ENCODE data around the gene LRRN4.

Gene LRRN4

DNA sequence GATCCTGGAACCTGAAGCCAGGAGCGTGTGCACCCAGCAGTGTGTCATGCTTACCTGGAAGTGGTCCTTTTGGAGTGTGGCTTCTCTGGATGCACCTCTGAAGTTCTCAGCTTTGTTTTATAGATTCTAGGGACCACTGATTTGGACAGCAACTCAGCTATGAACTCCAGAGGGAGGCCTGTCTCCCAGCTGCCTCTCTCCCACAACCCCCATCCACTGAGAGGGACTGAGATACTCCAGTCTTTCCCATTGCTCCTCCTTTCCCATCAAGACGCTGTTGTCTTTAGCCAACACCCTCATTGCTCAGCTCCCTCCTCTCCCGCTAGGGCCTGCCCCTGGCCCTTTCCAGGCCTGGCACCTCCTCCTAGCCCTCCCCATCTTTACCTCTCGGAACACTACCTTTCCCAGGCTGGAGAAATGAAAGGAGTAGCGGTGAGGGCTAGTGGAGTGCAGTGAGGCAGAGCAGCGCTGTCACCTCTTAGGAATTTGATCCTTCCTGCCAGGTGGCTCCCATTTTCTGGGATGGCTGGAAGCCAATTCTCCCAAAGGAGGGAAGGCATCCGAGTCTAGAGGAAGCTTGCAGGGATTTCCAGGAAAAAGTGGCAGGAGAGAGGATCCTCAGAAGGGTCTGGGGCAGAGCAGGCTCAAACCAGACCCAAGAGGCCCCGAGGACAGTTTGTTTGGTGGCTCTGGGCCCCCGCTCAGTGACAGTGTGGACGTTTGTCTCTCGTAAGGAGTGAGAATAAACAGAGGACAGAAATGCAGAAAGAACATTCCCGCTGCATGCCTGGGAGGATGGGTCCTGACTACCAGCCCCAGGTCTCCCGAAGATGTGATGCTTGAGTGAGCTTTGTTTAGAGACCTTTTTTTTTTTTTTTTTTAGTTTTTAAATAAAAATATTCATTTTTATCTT is at the start of gene LRRN4:
TSS of gene LRRN4 (minus strand) at position 285 of the 913 bp plus-strand sequence. CDS start 1,261 bp downstream, outside the sequence.
- DNase-seq = no peak

DNA sequence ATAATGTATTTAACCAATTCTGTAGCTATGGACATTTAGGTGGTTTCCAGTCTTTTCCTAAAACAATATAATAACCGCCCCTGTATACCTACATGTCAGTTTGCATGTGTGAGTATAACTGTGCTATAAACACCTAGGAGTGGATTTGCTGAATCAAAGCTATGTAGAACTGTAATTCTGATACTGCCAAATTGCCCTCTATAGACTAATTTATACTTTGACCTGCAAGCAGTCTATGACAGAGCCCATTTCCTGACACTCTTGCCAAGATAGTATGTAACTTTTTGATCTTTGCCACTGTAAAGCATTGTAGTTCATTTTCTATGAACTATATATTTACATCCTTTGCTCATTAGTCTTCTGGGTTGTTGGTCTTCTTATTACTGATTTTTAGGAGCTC is 49.4 kb upstream of the LRRN4 start:
- DNase-seq = no peak

DNA sequence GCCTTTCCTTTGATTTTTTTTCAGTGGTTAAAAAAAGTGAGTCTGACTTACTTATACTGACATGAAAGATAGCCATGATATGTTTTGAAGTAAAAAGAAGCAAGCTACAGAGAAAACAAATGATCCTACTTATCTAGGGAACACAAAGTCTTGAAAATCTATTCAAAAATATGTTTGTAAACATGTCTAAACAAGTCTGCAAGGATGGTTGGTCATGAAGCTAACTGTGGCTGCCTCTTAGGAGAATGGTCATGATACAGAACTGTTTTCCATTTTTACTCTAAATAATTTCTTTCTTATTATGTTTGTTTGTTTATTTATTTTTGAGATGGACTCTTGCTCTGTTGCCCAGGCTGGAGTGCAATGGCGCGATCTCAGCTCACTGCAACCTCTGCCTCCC is 47.5 kb upstream of the LRRN4 start:
- DNase-seq = no peak

DNA sequence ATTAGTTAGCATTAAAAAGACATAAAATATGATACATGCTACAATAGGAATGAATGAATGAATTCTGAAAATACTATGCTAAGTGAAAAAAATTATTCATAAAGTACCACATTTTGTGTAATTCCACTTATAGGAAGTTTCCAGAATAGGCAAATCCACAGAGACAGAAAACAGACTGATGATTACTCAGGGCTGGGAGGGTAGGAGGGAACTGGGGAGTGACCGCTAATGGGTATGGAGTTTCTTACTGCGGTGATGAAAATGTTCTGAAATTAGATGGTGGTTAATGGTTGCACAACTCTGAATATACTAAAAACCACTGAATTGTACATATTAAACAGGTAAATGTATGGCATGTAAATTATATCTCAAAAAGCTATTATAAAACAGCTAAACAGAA is 46.4 kb upstream of the LRRN4 start:
- no peak for DNase-seq

DNA sequence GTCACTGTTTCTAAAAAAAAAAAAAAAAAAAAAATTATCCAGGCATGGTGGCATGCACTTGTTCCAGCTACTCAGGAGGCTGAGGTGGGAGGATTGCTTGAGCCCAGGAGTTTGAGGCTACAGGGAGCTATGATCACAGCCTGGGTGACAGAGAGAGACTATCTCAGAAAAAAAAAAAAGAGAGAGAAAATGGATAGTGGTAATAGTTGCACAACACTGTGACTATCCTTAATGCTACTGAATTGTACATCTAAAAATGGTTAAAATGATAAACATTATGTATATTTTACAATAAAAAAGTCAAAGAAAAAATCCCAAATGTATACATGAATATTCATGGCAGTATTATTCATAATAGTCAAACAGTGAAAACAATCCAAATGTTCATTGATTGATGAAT is 46.0 kb upstream of the LRRN4 start:
- no peak for DNase-seq

DNA sequence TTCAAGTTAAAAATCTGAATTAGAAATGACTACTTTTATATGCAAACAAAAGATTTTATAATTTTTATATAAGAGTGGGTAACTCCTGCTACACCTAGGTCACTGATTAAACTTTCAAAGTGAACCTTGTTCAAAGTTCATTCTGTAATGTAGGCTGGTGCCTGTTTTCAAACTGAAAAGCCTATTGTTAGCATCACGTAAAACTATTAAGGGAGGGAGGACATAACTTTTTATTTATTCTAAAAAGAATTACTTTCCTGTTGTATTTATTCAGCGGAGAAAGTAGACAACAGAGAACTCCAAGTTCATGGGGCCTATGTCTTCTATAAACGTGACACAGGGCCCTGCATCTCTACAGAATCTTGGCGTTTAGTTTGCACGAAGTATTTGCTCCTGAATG is 41.5 kb upstream of the LRRN4 start:
- DNase-seq = no peak

DNA sequence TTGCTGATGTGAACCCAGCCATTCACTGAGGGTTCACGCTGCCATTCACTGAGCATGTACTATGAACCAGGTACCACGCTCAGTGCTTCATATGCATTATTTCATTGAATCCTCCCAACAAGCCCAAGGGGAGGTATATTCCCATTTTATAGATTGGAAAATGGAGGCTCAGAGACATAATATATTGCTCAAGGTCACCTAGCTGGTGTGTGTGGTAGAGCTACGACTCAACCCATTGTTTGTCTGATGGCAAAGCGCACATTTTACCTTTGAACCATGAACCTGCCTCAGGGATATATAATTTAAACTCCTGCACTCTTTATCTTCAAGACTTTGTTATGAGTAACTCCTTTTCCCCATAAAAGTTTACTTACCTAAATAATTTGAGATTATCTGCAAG is 40.7 kb upstream of the LRRN4 start:
- no peak for DNase-seq

DNA sequence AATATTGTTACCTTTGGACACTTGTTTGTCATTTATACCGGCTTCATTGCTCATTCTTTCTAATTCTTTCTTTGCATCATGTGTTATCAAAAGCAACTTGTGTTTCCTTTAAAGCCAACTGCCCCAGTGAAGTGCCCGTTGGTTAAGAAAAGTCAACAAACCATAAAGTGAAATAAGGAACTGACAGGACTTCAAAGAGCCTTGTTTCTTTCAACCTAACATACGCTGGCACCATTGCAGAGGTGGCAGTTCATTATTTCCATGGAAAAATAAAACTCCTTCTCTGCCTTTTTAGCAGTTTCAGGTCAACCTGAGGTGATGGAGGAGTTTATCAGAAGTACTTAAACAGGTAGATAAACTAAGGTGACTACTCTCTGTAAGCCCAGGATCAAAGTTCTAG is 40.2 kb upstream of the LRRN4 start:
- no peak for DNase-seq

DNA sequence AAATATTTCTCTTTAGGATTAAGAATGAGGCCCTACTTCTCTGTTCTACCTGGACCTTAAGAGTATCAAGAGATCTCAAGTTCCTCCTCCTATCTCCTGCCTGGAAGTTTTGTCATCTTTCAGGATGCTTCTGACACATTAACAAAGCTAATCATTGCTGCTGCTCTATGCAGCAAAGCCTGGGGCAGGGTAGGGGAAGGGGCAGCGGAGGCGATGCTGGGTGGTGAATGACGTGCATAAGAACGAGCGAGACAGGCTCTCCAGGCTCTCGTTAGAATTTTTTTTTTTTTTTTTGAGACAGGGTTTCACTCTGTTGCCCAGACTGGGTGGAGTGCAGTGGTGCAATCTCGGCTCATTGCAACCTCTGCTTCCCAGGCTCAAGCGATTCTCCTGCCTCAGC is 37.8 kb upstream of the LRRN4 start:
- DNase-seq = no peak

DNA sequence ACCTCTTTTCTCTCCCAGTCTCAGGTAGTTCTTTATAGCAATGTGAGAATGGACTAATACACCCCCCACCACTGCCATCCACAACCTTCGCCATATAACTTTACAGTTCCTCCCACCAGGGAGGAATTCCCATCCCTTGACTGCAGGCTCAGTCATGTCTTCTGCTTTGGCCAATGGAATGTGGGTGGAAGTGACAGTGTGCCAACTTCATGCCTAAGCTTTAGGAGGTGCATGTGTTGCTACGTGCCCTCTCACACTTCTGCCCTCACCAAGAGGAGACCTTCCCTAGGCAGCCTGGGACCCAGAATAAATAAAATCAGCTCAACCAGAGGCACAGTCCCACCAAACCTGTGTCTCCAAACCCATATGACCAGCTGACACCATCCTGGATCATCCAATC is 33.0 kb upstream of the LRRN4 start:
- DNase-seq = no peak

DNA sequence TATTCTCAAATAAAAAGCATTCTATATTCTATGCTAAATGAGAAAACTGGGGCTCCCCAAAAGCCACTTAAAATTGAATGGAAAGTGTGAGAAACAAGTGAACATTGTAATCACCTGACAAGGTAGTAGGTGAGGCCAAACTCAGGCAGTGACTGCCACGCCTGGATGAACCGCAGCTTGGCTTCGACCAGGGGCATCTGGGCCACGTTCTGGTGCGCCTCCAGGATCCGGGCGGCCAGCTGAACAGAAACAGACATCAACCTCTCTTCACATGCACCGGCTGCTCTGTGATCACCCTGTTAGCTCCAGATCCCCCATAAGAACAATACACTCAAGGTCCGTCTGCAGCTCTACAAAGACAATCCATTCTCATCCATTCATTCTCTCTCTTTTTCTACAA is 30.1 kb upstream of the LRRN4 start:
- no peak for DNase-seq

DNA sequence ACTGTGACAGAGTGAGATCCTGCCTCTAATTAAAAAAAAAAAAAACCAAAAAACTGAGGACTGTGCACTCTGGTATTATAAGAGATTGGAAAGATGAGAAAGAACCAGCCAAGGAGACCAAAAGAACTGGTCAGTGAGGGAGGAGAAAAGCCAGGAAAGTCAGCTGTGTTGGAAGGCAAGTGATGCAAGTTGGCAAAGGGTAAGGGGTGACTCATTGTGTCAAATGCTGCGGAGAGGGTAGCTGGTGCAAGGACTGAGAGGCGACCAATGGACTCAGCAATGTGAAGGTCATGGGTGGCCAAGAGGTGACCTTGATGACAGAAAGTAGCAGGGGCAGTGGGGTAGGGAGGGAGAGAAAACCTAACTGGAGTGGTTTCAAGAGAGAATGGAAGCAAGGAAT is 27.4 kb upstream of the LRRN4 start:
- DNase-seq = no peak

DNA sequence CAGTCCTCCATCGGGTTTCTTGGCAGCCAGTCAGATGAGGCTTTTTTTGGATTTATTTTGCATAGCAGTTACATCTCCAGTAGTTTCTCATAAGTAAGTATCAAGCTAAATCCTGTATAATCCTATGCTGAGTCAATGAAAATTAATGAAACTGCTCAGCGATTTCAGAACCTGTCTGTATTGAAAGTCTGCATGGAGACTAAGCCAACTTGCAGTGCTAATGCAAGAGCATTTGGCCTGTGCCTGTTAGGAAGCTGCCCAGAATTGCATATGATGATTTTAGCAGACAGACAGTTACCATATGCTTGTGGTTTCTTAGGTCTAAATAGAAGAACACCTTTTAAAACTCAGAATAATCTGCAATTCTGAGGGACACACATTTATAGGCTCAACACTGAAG is 25.2 kb upstream of the LRRN4 start:
- DNase-seq = no peak

DNA sequence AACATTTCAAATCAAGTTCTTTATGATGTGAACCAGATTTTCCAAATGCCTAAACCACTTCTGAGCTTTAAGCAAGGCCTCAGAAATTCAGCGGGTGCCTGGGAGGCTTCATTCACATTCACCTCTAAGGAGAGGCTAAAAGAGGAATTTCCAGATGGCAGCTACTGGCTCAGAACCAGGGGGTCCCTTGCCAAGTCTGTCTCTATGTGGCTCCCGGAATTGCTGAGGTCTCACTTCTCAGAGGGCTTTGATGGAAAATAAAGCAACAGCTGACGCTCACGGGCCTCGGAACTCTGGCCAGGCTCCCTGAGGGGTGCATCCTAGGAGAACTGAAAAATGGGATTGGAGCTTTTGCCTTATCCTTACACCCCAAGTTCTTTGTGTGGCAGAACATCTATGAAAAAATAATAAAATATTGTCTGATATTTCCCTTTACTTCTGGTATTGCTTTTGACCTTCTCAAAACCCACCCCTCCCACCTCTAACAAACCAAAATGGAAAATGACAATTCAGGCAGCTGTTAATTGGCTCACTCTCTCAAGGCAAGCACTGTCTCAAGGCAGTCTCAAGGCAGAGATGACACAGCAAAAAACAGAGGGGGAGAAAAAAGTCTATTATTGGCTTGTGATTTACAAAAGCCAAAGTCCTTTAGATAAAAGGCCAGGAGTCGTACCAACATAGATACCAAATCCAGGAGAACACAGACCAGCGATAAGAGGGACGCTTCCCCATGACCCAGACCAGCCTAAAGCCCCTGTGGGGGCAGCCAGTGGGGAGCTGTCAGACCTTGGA is 21.8 kb upstream of the LRRN4 start:
- DNase-seq = no peak

DNA sequence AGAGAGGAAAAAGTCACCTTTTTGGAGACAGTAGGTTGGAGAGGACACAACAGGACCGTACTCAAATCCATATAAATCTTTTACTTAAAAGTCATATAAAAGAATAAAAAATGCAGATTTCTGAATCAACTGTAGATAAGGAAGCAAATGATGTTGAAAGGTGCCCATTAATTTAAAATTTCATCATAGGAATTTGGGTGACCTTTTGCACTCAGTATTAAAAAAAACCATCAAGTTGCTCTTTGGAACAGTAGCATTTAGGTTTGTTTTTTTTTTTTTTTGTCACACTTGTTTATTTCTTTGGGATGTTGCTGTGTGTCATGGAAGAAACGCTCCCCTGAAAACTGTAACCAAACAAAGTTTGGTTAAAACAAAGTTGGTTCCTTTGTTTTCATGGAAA is 20.9 kb upstream of the LRRN4 start:
- DNase-seq = no peak

DNA sequence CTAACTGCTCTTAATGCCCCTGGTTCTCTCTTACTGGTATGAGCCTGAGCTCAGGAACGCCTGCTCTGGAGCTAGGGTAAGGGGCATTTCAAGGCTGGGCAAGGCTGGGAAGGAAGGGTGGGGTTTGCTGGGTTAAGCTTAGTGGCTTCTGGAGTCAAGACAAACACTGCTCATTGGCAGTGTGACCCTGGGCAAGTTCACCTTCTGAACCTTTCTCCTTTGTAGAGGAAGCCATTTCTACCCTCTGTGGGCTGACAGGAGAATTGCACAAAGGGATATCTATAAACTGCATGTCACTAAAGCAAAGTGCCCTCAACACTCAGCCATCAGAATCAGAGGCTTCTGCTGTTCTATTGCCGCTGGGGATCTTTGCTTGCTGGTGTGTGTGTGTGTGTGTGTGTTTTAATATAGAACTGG is 20.3 kb upstream of the LRRN4 start:
- no peak for DNase-seq

DNA sequence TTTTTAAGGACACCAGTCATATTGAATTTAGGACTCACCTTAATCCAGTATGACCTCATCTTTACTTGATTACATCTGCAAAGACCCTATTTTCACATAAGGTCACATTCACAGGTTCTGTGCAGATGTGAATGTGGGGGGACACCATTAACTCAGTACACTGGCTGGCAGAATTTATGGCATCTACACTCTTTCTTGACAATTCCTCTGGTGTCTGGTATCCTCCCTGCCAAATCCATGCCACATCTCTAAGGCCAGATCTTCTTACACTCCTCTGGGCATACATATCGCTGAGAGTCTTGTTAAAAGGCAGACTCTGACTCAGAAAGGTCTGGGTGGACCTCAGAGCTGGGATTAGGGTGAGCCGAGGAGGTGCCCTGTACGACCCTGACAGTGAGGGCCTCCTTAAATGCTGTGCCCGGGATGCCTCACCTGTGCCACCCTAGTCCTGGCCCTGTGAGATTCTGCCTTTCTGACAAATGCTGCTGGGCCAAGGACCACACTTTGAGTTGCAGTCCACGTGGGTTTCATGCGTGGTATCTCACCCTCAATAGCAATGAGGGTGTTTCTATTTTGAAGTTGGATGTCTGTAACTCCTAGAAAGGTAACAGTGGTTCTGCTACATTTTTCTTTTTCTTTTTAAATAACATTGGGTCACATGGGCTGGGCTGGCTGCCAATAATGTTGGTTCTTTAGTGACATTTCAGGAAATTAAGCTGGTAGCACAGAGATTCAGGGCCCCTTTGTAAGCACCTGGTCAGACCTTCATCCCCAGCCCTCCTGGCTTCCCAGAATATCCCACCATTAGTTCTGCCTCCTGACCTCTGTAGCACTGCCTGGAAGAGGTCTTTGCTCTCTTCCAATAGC is 17.2 kb upstream of the LRRN4 start:
- DNase-seq = no peak

DNA sequence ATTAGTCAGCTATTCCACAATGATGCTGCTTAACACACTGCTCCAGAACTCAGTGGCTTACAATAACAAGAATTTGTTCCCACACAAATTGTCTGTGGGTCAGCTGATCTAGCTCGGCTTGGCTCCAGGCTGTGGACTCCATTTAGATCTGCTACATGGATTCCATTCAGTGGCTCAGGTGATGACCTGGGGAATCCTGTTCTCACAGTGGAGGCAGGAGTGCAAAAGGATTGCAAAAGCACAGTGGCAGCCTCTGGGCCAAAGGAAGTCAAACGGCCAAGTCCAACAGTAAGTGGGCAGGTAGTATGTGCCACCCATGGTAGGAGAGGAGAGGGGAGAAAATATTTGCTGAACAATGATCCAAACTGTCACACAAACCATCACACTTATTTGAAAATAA is 15.8 kb upstream of the LRRN4 start:
- no peak for DNase-seq

DNA sequence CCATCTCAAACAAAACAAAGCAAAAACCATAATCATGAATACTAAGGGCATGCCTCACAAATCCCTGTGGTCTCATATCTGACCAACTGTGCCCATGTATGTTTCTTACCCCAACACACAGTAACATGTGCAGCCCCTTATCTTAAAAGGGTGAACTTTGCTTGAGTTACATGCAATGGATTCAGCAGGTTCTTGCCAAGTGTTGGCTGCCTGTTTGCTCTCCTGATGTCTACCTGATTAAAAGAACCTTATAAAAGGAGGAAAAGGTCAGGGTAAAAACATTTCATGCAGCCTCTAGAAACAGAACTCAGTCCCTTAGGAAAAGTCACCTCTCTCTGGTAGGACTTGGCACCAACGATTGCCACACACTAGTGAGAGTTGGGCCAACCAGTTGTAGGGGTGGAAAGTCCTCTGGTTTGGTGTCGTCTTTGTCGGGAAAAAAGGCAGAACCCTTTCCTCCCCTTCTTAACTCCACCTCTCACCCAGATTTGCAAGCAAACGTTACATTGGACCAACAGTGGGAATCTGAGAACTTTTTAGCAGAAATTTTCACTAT is 14.0 kb upstream of the LRRN4 start:
- DNase-seq = no peak

DNA sequence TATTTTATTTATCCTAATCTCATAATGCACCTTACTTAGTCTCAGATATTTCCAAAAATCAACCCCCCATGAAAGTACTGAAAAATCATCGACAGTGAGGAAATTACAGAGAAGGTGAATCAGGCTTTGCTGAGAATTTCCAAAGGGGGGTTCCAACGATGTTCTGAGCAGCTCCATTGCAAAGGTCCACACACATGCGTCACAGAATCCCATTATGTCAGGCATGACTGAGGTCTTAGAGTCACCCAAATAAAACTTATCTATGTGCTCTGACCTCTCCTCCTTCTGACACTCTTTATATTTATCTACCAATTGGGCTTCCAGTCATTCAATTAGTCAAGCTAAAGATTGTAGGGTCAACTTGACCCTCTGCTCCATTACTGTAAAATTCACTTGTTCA is 12.7 kb upstream of the LRRN4 start:
- no peak for DNase-seq

DNA sequence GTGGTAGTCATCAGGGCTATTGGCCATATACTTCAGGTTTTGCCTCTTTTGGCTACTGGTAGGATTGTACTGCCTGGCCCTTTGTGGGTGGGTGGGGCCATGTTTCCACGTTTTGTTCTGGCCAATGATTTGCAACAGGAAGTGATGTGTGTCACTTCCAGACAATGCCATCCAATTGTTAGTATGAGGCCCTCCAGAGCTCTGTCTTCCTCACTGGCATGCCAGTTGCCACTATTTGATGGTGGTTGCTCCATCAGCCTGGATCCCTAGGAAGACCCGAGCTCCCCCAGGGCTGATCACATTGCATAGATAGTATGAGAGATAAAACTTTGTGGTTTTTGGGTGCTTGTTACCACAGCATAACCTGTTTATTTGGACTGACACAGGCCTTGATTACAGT is 7.7 kb upstream of the LRRN4 start:
- no peak for DNase-seq

DNA sequence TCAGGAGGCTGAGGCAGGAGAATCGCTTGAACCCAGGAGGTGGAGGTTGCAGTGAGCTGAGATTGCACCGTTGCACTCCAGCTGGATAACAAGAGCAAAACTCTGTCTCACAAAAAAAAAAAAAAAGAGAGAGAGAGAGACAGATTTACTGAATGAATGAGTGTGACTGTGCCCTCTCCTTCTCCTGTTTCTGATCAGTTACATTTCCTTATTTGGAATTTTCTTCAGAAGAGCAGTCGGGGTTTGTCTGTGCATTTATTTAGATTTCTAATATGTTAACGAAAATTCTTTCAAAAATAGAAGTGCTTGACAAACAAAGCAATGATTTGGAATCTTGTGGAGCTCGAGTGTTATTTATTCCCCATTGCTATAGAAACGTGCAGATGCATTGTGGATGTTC is 6.4 kb upstream of the LRRN4 start:
- no peak for DNase-seq

Measured in activated T-cell treated with anti-CD3 and anti-CD28 coated beads for 4 hours (primary cell).